ENCODE results near the gene MAP2K5.

The MAP2K5 gene

DNA sequence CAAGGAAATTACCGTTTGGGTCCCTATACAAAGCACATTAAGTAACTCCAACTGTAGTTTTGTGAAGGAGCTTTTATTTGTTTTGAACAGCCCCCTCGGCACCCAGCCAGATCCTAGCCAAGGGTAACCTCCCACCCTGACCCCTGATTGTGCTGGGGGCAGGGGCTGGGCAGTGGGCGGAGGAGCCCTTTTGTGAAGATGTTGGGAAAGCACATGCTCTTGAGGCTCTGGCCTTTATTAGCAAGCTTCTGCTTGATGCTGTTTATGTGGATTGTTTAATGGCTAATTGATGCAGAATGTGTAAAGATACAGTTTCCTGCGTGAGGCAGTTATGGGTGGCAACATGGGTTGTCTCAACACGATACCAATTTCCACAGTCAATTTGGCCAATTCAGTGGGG is 136.5 kb downstream of the MAP2K5 start:
- FAIRE-seq = no peak

DNA sequence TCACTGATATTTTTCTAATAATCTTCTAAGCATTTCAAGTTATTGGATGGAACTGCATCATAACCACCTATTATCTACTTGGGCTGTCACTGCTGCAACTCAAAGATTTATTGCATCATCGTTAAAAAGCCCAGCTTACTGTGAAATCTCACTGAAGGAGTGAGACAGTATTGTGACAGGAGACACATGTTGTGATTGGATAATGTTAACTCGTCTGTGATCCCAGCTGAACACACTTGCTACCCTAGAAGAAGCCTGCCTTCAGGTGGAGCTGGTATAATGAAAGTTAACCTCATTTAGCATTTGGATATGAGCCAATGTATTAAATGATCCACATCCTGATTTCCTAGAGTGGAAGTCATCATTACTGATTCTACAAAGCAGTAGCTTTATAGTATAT is 138.1 kb downstream of the MAP2K5 start:
- FAIRE-seq = no peak

DNA sequence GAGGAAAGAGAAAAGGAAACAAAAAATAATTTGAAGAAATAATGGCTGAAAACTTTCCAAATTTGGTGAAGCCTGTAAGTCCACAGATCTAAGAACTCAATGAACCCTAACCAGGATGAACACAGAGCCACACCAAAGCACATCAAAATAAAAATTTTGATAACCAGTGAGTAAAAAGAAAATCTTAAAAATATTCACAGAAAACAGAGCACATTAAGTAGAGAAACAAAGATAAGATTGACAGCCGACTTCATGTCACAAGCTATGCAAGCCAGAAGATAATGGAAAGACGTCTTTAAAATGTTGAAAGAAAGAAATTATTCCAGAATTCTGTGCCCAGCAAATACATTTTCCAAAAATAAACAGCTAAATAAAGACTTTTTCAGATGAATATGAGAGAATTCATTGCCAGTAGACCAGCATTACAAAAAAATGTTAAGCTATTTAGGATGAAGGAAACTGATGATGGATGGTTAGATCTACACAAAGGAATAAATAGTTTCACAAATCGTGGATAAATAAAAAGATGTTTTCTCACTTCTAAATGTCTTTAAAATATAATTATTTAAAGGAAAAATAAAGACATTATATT is 142.6 kb downstream of the MAP2K5 start:
- no peak for FAIRE-seq

DNA sequence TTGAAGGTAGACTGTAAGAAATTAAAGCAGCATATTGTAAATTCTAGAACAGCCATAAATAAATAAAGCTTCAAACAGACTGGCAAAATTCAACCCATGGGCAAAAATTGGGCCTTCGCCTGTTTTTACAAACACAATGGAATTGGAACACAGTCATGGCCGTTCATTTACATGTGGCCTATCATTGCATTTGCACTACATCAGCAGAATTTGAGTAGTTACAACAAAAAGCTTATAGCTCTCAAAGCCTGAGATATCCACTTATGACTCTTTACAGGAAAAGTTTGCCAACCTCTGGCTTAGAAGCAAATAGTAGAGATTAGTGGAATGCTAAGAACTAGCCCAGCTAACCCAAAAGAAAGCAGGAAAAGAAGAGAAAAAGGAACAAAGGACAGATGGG is 143.2 kb downstream of the MAP2K5 start:
- FAIRE-seq = no peak

DNA sequence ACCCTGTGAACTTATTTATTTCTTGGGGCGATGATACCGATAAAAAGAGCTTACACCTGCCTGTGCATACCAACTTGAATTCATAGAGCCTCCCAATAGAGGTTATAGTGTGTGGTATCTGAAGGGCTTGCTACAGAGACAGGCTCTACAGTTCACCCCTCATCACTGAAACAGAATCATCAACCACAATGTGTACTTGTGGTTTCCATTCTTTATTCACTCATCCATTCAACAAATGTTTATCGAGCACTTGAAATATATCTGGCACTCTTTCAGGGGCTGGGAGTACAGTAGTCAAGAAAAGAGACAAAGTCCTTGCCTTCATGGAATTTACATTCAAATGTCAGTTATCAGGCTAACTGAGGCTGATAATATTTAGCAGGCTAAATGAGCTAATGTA is 148.4 kb downstream of the MAP2K5 start:
- no peak for FAIRE-seq

DNA sequence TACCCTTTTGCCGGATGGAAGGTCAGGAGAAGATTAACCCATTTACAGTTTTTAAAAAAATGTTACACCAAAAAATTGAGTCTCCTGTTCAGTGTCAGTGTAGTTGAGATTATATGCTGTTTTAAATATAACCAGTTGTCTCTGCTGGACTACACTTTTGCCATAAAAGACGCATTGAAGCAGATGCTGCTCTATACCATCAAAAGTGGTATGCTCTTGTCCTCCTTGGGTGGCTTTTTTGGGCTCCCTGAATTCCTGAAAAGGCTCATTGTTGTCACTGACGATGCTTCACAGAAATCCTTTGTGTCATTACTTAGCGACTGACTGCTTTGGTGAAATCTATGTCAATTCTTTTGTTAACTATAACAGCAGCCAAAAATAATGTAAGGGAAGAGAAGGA is 148.9 kb downstream of the MAP2K5 start:
- no peak for FAIRE-seq

DNA sequence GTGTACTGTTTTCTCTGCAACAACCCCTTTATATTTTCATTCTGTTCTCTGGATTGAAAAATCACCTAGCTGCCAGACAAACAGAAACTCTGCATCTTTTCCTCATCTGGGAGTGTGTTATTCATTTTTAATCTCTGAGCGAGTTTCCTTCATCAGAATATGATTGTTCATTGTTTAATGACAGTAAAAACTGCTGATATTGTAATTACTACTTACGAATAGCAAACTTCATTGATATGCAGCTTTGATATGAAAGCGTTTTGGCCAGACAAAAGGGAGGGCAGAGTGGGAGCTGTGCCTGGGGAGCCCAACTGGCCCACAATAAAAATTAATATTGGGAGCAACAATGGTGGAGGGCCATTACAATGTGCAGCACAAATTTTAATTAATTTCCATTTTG is 150.1 kb downstream of the MAP2K5 start:
- FAIRE-seq = no peak

DNA sequence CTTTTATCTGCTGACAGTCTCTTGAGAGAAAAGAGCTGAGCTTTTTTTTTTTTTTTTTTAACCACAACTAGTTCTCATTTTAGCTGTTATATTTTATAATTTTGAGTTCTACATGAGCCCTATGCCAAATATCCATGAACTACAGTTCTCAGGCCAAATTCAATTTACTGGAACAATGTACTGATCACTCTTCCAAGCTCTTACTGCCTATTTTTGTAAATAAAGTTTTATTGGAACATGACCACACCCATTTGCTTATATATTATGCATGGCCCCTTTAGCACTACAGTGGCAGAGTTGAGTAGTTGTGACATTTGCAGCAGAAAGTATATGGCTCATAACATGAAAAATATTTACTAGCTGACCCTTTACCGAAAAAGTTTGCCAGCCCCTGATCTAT is 153.6 kb downstream of the MAP2K5 start:
- no peak for FAIRE-seq

DNA sequence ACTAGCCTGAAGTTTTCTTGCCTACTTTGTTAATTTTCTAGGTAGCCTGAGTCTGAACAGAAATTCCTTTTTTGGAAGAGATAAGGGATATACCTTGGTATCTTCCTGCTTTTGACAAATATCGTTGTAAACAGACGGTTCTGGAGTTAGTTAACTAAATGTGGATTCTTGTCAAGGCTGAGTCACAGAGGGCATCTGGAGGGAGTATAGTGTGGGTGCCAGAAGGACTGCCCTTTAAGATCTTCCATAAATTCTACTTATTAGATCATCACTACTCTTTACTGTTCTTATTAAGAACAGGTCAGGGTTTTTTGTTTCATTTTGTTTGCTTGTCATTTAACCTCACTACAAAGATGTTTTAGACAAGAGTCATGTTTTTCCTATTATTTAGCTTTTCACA is 157.5 kb downstream of the MAP2K5 start:
- FAIRE-seq = no peak

DNA sequence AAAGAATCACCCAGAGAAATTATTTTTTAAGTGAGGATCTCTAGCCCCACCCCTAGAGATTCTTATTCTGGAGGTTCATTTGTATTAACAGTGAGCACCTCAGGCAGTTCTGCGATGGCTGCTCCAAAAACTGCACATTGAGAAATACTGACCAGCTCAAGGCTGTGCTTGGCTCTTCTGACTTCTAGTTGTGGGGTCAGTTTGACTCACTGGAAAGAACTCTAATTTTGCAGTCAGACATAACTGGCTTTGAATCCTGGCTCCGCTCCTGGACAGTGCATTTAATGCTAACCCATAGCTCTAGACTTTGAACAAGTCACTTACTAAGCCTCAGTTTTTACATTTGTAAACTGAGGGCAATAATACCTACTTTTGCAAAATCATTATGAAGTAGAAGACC is 159.2 kb downstream of the MAP2K5 start:
- no peak for FAIRE-seq

DNA sequence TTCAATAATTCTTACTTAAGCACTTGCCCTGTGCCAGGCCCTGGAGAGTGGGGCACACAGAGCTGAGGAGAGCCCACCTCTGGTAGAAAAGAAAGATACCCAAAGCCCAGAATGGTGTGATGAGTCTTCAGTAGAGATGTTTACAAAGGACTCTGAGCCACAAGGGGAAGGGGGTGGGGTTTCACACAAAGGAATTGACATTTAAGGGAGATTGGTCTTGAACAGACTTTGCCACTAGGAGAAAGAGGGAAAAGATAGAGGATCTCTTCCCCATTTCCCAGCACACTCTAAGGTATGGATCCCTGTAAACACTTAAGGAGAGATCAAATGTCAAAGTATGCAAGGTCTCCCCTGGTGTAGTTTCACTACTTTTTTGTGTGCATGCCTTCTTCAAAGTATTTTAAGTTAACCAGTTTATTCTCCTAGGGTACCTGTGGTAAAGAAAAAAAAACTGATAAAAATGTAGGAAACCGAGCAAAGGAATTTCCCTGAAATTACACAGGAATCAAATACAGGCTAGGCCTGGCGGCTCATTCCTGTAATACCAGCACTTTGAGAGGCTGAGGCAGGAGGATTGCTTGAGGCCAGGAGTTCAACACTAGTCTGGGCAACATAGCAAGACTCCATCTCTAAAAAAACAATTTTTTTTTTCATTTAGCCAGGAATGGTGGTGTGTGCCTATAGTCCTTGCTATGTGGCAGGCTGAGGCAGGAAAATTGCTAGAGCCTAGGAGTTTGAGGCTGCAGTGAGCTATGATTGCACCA is 165.2 kb downstream of the MAP2K5 start:
- no peak for FAIRE-seq

DNA sequence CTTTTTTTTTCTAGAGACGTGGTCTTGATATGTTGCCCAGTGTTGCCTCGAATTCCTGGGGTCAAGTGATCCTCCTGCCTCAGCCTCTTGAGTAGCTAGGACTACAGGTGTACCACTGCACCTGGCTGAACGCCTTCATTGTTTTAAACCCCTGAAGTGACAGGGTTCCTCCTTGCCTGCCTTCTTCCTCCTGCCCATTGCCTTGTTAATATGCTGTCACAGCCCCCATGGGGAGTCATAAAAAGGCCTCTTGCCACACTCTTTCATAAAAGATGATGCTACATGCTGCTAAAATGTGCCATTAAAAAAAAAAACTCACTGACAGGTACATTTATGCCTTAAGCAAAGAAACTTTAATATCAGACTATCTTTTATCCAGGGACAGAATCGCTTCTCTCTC is 166.0 kb downstream of the MAP2K5 start:
- FAIRE-seq = no peak

DNA sequence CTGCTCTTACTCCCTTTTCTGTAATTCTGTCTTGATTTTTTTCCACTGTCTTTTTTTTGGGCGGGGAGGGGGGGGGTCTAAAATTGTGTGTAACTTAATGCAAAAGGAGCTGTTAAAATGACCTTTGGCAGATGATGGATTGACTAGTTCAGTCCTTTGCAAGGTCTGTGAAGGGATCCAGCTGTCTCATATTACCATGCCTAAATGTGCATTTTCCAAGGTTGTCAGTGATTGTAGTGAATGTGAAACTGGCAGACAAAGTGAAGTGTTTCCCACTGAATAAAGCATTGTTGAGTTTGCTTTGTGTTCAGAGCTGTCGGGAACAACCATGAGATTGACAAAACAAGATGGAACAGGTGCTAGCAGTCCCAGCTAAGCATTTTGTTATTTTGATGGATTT is 172.7 kb downstream of the MAP2K5 start:
- no peak for FAIRE-seq

DNA sequence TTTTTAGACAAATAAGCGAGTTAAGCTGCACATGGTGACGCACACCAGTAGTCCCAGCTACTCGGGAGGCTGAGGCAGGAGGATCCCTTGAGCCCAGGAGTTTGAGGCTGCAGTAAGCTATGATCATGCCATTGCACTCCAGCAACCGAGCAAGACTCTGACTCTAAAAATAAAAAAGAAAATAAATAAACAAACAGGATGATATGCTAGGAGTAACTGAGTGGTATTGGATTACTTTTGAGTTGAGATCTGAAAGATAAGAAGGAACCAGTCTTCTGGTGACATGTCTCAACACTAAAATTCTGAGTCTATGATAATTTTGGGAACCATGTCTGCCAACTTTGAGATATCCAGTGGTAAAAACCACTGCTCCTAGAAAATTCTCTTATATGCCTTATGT is 173.7 kb downstream of the MAP2K5 start:
- FAIRE-seq = no peak

DNA sequence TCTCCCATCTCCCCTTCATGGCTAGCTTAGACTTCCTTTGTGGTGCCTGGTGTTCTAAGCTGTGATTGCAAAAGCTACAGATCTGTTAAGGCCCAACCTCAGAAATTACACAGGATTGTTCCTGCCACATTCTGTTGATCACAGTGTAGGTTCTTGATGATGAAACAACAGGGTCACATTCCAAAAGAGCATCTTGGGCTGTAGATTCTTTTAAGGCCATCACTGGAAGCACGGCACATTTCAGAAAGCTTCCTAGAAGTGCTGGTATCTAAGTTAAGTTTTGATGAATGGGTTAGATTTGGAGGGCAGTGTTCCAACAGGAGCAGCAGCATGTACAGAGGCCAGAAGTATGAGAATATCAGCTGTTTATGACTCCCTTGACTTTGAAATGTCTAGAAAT is 175.3 kb downstream of the MAP2K5 start:
- FAIRE-seq = no peak

DNA sequence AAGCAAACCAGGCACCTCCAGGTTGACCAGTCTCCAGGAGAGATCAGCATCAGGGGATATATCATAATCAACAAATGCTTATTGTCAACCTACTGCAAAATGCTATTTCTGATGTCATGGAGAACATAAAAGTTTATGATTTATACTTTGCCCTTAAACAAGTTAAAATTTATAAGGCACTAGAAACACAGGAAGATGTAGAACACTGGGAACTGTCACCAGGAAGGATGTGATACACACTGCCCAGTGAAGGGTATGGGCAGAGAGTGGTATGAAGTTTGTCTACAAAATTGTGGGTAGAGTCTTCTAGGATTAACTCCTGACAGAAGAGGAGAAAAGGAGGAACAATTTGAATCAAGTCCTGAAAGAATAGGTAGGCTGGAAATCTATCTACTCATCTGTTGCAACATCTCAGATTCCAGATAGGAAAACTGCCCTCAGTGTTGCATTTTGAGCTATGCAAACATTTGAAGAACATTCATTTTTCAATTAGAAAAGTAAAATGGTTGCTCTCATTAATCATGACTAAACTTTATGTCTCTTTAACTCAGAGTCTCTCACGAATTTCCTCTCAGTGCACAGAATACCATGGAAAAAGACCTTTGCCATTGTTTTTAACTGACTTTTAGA is 176.9 kb downstream of the MAP2K5 start:
- no peak for FAIRE-seq

DNA sequence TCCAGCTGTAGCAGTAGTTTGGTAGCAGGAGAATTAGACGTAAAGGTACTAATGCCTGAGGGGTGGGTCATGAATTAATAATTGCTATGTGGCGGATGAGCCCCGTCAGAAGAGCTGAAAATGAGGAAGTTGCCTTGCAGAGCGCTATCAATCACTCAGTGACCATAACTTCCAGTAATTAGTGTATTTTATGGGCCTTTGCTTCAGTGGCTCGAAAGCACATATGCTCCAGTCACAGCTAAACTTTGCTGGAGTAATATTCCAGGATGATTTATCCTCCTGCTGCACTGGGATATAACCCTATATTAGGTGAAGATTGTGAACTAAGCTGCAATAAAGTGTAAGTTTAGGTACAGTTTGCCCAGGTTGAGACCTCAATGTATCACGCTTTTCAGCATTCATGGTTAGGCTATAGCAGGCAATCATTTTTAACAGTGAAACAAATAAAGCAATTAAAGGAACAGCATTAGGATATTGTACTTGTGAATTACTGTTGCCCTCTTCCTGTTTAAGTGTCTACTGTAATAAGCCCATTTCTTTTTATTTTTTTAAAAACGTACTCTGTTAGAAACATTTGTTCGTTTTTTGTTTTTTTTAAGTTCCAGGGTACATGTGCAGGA is 178.2 kb downstream of the MAP2K5 start:
- no peak for FAIRE-seq

DNA sequence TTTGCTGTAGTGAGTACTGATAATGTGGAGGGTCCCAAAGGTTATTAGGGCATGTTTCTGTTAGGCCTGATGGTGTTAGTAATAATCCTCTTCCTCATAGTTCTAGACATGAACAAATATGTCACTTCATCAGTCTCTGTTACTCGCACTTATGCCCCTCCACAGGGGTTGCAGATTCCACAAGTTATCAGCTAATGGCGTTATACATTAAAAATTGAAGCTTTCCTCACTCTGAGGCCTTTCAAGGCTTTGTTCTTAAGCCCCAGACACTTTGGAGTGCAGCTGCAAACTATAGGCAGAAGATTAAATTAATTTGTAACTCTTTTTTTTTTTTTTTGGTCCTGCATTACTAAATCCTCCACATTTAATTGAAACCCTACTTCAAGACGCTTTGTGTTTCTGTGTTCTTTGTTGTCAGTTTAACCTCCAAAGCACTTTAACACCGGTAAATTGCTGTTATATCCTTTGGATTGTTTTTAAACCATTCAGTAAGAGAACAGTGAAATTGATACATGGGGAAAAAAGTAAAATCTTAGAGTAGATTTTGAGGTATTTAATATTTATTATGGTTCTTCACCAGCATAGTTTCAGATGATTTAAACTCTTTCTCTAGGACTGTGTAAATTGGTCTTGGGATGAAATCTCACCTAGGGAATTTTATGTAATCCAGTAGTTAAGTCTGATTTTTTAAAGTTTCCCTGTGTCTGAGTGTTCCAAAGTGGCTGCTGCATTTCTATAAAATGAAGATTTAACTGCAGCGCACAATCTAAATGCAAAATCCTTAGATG is 179.7 kb downstream of the MAP2K5 start:
- FAIRE-seq = no peak

DNA sequence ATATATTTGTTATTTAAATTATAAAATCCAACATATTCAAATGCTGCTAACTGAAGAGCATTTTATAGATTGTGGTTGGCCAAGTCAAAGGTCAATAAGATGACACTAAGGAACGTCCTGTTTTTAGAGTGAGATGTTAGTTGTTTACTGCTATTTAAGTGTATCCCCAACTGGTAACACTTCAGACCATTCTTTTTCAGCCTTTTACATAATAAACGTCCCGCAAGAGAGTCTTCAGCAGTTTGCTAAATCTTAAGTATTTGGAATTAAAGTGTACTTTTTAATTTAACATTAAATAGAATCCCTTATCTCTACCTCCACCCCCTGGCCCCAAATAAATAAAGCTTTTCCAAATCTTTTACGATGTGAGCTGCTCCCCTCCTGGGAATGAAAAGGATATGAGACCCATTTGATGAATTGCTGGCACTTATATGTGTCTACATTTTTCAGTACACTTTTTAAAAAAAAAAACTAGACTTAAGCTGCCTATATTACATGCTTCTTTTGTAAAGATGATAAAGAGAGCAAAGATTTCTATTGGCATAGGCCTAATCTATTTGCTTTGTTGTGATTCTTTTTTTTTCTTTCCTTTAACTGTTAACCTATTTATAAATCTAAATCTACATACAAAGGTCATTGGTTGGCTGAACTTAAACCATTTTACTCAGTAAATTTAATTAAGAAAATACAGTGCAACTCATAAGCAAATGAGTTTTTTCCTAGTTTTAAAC is 181.0 kb downstream of the MAP2K5 start:
- FAIRE-seq = no peak

DNA sequence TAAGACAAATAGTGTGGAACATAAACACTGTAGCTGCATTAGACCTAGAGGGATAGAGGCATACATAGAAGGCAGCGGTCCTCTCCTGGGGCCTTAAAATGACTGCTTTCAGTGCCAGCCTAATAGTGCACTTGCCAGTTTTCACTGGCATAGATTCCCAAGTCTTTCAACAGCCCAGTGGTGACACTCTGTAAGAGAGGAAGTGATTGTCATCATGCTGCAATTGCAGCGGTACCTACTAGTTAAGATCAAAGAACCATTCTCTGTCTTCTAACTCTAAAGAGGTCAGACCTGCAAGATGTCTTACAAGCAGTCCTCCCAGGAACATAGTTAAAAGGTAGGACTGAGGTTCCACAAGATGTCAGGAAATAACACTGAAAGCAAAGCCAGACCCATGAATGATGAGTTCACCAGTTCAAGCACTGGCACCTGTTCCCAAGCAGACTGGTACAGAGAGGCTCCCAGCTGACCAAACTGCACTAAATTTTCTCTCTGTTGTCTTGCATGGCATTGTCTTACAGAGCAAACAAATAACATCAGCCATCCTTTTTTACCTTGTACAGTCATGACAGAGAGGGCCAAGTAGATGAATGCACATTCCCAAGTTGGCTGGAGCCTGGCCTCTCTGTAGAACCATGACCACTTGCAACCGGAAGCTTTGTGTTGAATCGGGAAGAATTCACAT is 182.3 kb downstream of the MAP2K5 start:
- no peak for FAIRE-seq

DNA sequence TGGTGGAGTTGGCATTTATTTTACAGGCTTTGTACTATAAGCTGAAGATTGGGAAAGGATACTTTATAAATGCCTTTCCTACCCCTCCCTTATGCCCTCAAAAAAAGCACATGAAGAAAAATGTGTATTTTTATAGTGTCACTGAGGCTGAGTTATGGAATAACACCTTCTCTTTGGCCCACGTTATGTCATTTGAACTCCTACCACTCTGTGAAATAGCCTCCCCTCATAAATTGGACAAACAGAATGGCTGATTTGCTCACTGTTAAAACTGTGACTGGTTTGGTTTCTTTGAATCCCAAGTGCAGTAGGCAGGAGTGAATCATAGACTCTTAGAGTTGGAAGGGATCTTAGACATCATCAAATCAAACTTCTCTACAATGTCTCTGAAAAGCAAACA is 187.6 kb downstream of the MAP2K5 start:
- no peak for FAIRE-seq

All from endometrium (tissue), 2 donors.